Measurements from ENCODE around the gene HTR1D.
"Not testable (repeated sequence)": the region's sequence is repeated elsewhere in the genome, so short reads cannot be mapped to it uniquely, and the experiment has no call there.

The HTR1D gene

GRCh38 chr1:23210963-23211362, 6.3 kb downstream of the HTR1D start:
- Mint-ChIP-seq H3K27me3 (peaks cover 36 to 56% of the 10 kb centered on the region in 2 donors), H3K9me3 (no peaks in the 10 kb centered on the region), H3K4me3 (no peak overlapping the region), H3K36me3 (ENCODE audit: insufficient read depth) (no peaks in the 10 kb centered on the region), H3K4me1 (ENCODE audit: low read depth in 2 of 2) (peaks cover 0 to 6% of the 10 kb centered on the region in 2 donors), H3K27ac (no peak overlapping the region)
- DNase-seq (no peak), ATAC-seq (replicated peaks) (no peak)

- Mint-ChIP-seq H3K36me3 (ENCODE audit: insufficient read depth) (no peaks in the 10 kb centered on the region), H3K9me3 (no peaks in the 10 kb centered on the region), H3K4me3 (no peak overlapping the region), H3K27me3 (peaks cover 41 to 56% of the 10 kb centered on the region in 2 donors), H3K27ac (peak overlapping the region in 1 of 2 donors; percentile 13), H3K4me1 (ENCODE audit: low read depth in 2 of 2) (peaks cover 0 to 6% of the 10 kb centered on the region in 2 donors)
- no peak for ATAC-seq (replicated peaks)
- DNase-seq = no peak
These were observed 6.9 kb downstream of the HTR1D start for GRCh38 chr1:23210351-23210785.

GRCh38 chr1:23209770-23210169, 7.5 kb downstream of the HTR1D start:
- Mint-ChIP-seq H3K27me3 (peaks cover 39 to 50% of the 10 kb centered on the region in 2 donors), H3K4me1 (ENCODE audit: low read depth in 2 of 2) (peaks cover 0 to 6% of the 10 kb centered on the region in 2 donors), H3K9me3 (no peaks in the 10 kb centered on the region), H3K4me3 (no peak overlapping the region), H3K36me3 (ENCODE audit: insufficient read depth) (no peaks in the 10 kb centered on the region), H3K27ac (peak overlapping the region in 1 of 2 donors; percentile 13)
- ATAC-seq (replicated peaks) (peak; percentile 66), DNase-seq (no peak)

GRCh38 chr1:23208527-23208926, 8.8 kb downstream of the HTR1D start:
- H3K4me1 Mint-ChIP-seq (ENCODE audit: low read depth in 2 of 2) = peaks cover 0 to 6% of the 10 kb centered on the region in 2 donors
- no peak overlapping the region for H3K4me3 Mint-ChIP-seq
- ATAC-seq (replicated peaks) (no peak), DNase-seq (no peak)
- H3K27ac Mint-ChIP-seq = no peak overlapping the region
- peaks cover 32 to 47% of the 10 kb centered on the region in 2 donors for H3K27me3 Mint-ChIP-seq
- H3K9me3 Mint-ChIP-seq = no peaks in the 10 kb centered on the region
- no peaks in the 10 kb centered on the region for H3K36me3 Mint-ChIP-seq (ENCODE audit: insufficient read depth)

GRCh38 chr1:23207733-23208132, 9.6 kb downstream of the HTR1D start:
- not testable (repeated sequence) for H3K4me3 Mint-ChIP-seq; DNase-seq; H3K4me1 Mint-ChIP-seq (ENCODE audit: low read depth in 2 of 2); H3K9me3 Mint-ChIP-seq; H3K36me3 Mint-ChIP-seq (ENCODE audit: insufficient read depth); H3K27ac Mint-ChIP-seq; ATAC-seq (replicated peaks)
- H3K27me3 Mint-ChIP-seq = peaks cover 31 to 39% of the 10 kb centered on the region in 2 donors

- ATAC-seq (replicated peaks) = no peak
These were observed 15.0 kb downstream of the HTR1D start for GRCh38 chr1:23202263-23202749.

GRCh38 chr1:23200883-23201282, 16.4 kb downstream of the HTR1D start:
- H3K27me3 Mint-ChIP-seq = peaks cover 11 to 15% of the 10 kb centered on the region in 2 donors
- no peak overlapping the region for H3K27ac Mint-ChIP-seq
- DNase-seq = no peak
- H3K9me3 Mint-ChIP-seq = no peaks in the 10 kb centered on the region
- no peak for ATAC-seq (replicated peaks)
- H3K36me3 Mint-ChIP-seq (ENCODE audit: insufficient read depth) = peaks cover 5% of the 10 kb centered on the region
- no peak overlapping the region for H3K4me3 Mint-ChIP-seq
- no peaks in the 10 kb centered on the region for H3K4me1 Mint-ChIP-seq (ENCODE audit: low read depth in 2 of 2)

More at GRCh38 chr1:23202263-23202749, 15.0 kb downstream of the HTR1D start:
- no peak overlapping the region for H3K4me3 Mint-ChIP-seq
- peaks cover 21 to 26% of the 10 kb centered on the region in 2 donors for H3K27me3 Mint-ChIP-seq
- no peak for DNase-seq
- H3K36me3 Mint-ChIP-seq (ENCODE audit: insufficient read depth) = peaks cover 5% of the 10 kb centered on the region
- no peak overlapping the region for H3K27ac Mint-ChIP-seq
- H3K9me3 Mint-ChIP-seq = no peaks in the 10 kb centered on the region
- H3K4me1 Mint-ChIP-seq (ENCODE audit: low read depth in 2 of 2) = no peaks in the 10 kb centered on the region

GRCh38 chr1:23198373-23198772, 18.9 kb downstream of the HTR1D start:
- Mint-ChIP-seq H3K36me3 (ENCODE audit: insufficient read depth) (peaks cover 5% of the 10 kb centered on the region), H3K9me3 (no peaks in the 10 kb centered on the region), H3K4me3 (no peak overlapping the region), H3K27me3 (peaks cover 5 to 19% of the 10 kb centered on the region in 2 donors), H3K4me1 (ENCODE audit: low read depth in 2 of 2) (peaks cover 0 to 2% of the 10 kb centered on the region in 2 donors), H3K27ac (no peak overlapping the region)
- no peak for DNase-seq
- no peak for ATAC-seq (replicated peaks)

GRCh38 chr1:23196627-23197328, 20.5 kb downstream of the HTR1D start:
- ATAC-seq (replicated peaks) (no peak), DNase-seq (no peak)
- H3K9me3 Mint-ChIP-seq = no peaks in the 10 kb centered on the region
- H3K27ac Mint-ChIP-seq = no peak overlapping the region
- peaks cover 5% of the 10 kb centered on the region for H3K36me3 Mint-ChIP-seq (ENCODE audit: insufficient read depth)
- peaks cover 0 to 2% of the 10 kb centered on the region in 2 donors for H3K4me1 Mint-ChIP-seq (ENCODE audit: low read depth in 2 of 2)
- H3K4me3 Mint-ChIP-seq = no peak overlapping the region
- H3K27me3 Mint-ChIP-seq = peaks cover 10 to 35% of the 10 kb centered on the region in 2 donors

- Mint-ChIP-seq H3K36me3 (ENCODE audit: insufficient read depth) (peaks cover 5% of the 10 kb centered on the region), H3K27ac (no peak overlapping the region), H3K4me3 (no peak overlapping the region), H3K9me3 (no peaks in the 10 kb centered on the region), H3K4me1 (ENCODE audit: low read depth in 2 of 2) (peaks cover 0 to 2% of the 10 kb centered on the region in 2 donors), H3K27me3 (peaks cover 10 to 51% of the 10 kb centered on the region in 2 donors)
- DNase-seq (no peak), ATAC-seq (replicated peaks) (no peak)
These were observed 22.9 kb downstream of the HTR1D start for GRCh38 chr1:23194119-23194984.

GRCh38 chr1:23193391-23194118, 23.7 kb downstream of the HTR1D start:
- DNase-seq (no peak), ATAC-seq (replicated peaks) (no peak)
- H3K27me3 Mint-ChIP-seq = peaks cover 10 to 51% of the 10 kb centered on the region in 2 donors
- no peak overlapping the region for H3K4me3 Mint-ChIP-seq
- H3K4me1 Mint-ChIP-seq (ENCODE audit: low read depth in 2 of 2) = peaks cover 0 to 2% of the 10 kb centered on the region in 2 donors
- H3K36me3 Mint-ChIP-seq (ENCODE audit: insufficient read depth) = peaks cover 5% of the 10 kb centered on the region
- no peaks in the 10 kb centered on the region for H3K9me3 Mint-ChIP-seq
- H3K27ac Mint-ChIP-seq = no peak overlapping the region

- Mint-ChIP-seq H3K27ac (no peak overlapping the region), H3K9me3 (no peaks in the 10 kb centered on the region), H3K4me1 (ENCODE audit: low read depth in 2 of 2) (peaks cover 0 to 2% of the 10 kb centered on the region in 2 donors), H3K36me3 (ENCODE audit: insufficient read depth) (no peaks in the 10 kb centered on the region), H3K27me3 (peaks cover 10 to 51% of the 10 kb centered on the region in 2 donors), H3K4me3 (no peak overlapping the region)
- ATAC-seq (replicated peaks) = no peak
- no peak for DNase-seq
These were observed 26.1 kb downstream of the HTR1D start for GRCh38 chr1:23191199-23191598.

- not testable (repeated sequence) for H3K27ac Mint-ChIP-seq; DNase-seq; H3K9me3 Mint-ChIP-seq; H3K4me1 Mint-ChIP-seq (ENCODE audit: low read depth in 2 of 2); ATAC-seq (replicated peaks); H3K36me3 Mint-ChIP-seq (ENCODE audit: insufficient read depth); H3K4me3 Mint-ChIP-seq
- peaks cover 10 to 38% of the 10 kb centered on the region in 2 donors for H3K27me3 Mint-ChIP-seq
These were observed 28.3 kb downstream of the HTR1D start for GRCh38 chr1:23188936-23189452.

Measured in effector memory CD8-positive, alpha-beta T cell (primary cell).